GM18868 (cell line): ENCODE measurements around the gene DHX34.
"Not testable (repeated sequence)": the region's sequence is repeated elsewhere in the genome, so short reads cannot be mapped to it uniquely, and the experiment has no call there.

Experiments
- ATAC-seq: cut with Tn5 transposase; IDR thresholded peaks from one replicate; pipeline ENCODE4 v1.9.1; 2021; ENCODE audit warnings: mild to moderate bottlenecking, moderate library complexity; ENCODE audit not compliant: unreplicated experiment

Gene DHX34

GRCh38 chr19:47323872-47324271 lies 25.2 kb upstream of the DHX34 start:
- no peak for ATAC-seq

GRCh38 chr19:47324502-47324901 lies 24.6 kb upstream of the DHX34 start:
- ATAC-seq = no peak

GRCh38 chr19:47330466-47330869 lies 18.6 kb upstream of the DHX34 start:
- ATAC-seq = no peak

- ATAC-seq = no peak
These were observed 17.6 kb upstream of the DHX34 start for GRCh38 chr19:47331490-47331889.

GRCh38 chr19:47331931-47332547 lies 17.1 kb upstream of the DHX34 start, which contains the start of gene C5AR2:
C5AR2 (plus strand) TSS chr19:47332175; CDS start chr19:47340800, 8,625 bp downstream.
- no peak for ATAC-seq

GRCh38 chr19:47336765-47337718 lies 12.1 kb upstream of the DHX34 start:
- ATAC-seq = not testable (repeated sequence)

- ATAC-seq = no peak
These were observed 9.8 kb upstream of the DHX34 start for GRCh38 chr19:47339196-47339880.

- no peak for ATAC-seq
These were observed 8.5 kb upstream of the DHX34 start for GRCh38 chr19:47340477-47341208.

GRCh38 chr19:47341734-47342133 lies 7.4 kb upstream of the DHX34 start:
- no peak for ATAC-seq

GRCh38 chr19:47343194-47343802 lies 5.8 kb upstream of the DHX34 start:
- ATAC-seq = no peak

- no peak for ATAC-seq
These were observed 4.7 kb upstream of the DHX34 start for GRCh38 chr19:47344425-47344824.

- ATAC-seq = not testable (repeated sequence)
These were observed 3.1 kb upstream of the DHX34 start for GRCh38 chr19:47346024-47346423.

- no peak for ATAC-seq
These were observed 1.5 kb downstream of the DHX34 start for GRCh38 chr19:47350630-47351029.

- no peak for ATAC-seq
These were observed 2.4 kb downstream of the DHX34 start for GRCh38 chr19:47351548-47351947.

GRCh38 chr19:47352095-47352494 lies 3.0 kb downstream of the DHX34 start:
- ATAC-seq = no peak

GRCh38 chr19:47353307-47353712 lies 4.2 kb downstream of the DHX34 start:
- no peak for ATAC-seq

GRCh38 chr19:47356900-47357299 lies 7.8 kb downstream of the DHX34 start:
- ATAC-seq = no peak

- no peak for ATAC-seq
These were observed 8.9 kb downstream of the DHX34 start for GRCh38 chr19:47357788-47358680.

- ATAC-seq = no peak
These were observed 9.8 kb downstream of the DHX34 start for GRCh38 chr19:47358936-47359335.
